Raji (cell line): ENCODE measurements around the gene CALR.
A peak's percentile ranks its signal among the peaks of the same experiment; 100 is the strongest.

Experiments used
- POLR2A ChIP-seq: IDR thresholded peaks from 2 replicates; pipeline ENCODE4 v1.6.1; 2011; ENCODE audit warnings: low read depth, low read length, control low read depth; ENCODE audit not compliant: insufficient read depth

CALR gene

GRCh38 chr19:12930002-12930645 is 8.3 kb upstream of the CALR start:
- TF ChIP-seq POLR2A: no peak

DNA sequence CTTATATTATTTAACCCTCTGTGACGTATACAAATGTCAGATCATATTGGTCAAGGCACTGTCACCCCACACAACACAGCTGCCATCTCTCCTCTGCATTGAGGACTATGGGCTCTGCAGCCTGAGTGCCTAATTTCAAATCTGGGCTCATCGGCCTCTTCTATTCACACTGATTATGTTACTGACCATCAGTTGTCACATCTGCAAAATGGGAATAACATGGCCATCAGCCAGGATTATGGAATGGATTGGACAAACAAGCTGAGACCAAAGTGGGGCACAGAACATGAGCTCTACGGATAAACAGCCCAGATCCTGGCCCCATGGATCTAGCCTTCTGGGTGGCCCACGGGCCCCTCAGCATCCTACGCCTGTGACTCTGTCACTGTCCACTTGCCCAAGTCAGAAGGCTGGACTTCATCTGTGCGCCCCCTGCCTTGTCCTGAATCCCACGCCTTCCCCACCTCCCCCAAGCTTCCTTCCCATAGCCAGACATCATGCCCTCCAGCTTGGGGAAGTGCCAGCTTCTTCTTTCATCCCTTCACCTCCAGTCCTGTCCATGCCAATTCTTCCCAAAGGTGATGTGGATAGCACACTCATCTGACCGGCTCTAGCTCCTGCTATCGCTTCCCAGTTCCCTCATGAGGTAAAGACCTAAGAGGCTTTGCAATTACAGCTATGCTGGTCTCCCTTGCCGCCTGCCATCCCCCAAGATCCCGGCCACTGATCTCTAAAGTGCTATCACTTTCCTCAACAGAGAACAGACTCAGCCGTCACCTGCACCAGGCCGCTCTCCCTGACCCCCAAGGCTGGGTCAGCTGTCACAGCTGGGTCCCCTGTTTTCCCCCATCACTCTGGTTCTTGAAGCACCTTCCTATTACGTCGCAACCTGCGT is 5.8 kb upstream of the CALR start:
- TF ChIP-seq POLR2A: no peak

DNA sequence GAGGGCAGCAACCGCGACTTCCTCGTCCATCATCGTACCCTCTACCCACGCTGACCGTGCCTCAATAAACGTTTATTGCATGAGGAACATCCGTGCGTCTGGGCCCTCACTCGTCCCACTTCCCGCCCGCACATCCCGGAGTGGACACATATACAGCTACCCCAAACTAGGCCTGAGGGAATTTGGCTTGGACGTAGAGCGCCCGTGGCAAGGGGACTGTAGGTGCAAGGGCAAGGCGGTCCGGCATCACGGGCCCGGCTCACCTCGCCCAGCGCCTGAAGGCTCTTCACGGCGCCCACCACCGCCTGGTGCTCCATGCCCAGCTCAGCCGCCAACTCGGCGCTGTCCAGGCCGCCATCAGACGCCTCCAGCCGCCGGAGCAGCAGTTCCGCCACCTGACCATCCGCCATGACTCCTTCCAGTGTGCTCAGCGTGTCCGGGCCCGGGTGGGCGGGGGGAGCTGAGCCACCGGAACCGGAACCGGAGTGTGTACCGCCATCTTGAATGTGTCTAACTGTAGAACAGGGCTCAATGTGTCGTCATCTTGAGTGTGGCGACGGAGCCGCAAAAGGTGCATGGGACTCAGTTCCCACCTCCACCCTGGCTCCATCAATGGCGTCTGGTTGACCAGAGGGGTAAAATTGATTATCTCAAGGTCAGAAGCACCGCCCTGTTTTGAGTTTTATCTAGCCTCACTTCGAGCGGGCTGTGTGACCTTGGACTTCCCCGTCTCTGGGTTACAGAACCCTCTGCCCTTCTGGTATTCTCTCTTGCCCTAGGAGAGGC is 4.9 kb upstream of the CALR start, which contains the start of gene FARSA:
Gene FARSA, minus strand, starts transcription at position 425 of the 786 bp plus-strand sequence. Its CDS starts 15 bp downstream, at position 410.
- TF ChIP-seq POLR2A: peak; percentile 97

DNA sequence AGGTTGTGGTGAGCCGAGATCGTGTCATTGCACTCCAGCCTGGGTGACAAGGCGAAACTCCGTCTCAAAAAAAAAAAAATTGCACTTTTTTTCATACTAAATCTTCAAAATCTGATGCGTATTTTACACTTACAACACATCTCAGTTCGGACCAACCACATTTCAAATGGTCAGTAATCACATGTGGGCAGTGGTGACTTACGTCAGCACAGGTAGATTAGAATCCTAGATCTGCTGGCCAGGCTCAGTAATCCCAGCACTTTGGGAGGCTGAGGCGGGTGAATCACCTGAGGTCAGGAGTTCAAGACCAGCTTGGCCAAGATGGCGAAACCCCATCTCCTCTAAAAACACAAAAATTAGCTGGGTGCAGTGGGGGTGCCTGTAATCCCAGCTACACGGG is 3.3 kb upstream of the CALR start:
- no peak for TF ChIP-seq POLR2A

- TF ChIP-seq POLR2A: no peak
Measured at GRCh38 chr19:12936582-12936981, 1.8 kb upstream of the CALR start.

GRCh38 chr19:12937093-12937926 is 1.1 kb upstream of the CALR start:
- no peak for TF ChIP-seq POLR2A

DNA sequence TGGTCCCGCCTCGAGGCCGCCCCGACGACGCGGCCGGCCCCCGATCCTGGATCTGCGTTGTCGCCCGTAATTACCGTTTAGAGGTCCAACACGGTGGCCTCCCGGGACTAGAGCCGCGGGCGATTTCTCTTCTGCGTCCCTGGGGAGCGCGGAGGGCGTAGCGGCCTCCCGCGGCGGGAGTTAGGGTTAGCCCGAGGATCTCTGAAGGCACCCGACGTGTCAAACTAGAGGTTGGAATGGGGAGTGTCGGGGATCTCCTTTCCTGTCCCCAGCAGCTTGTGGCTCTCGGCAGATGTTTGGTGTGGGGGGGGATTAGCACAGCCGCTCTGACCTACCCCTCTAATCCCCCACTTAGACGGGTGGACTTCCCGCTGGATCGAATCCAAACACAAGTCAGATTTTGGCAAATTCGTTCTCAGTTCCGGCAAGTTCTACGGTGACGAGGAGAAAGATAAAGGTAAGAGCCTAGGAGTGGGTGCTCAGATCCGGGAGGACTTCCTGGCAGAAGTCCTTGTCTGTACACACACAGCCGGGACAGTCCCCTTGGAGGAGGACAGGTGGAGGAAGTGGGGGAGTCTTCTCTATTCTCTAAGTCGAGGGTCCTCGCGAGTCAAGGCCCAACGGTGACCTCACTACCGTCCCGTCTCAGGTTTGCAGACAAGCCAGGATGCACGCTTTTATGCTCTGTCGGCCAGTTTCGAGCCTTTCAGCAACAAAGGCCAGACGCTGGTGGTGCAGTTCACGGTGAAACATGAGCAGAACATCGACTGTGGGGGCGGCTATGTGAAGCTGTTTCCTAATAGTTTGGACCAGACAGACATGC is 581 bp downstream of the CALR start:
- no peak for TF ChIP-seq POLR2A

DNA sequence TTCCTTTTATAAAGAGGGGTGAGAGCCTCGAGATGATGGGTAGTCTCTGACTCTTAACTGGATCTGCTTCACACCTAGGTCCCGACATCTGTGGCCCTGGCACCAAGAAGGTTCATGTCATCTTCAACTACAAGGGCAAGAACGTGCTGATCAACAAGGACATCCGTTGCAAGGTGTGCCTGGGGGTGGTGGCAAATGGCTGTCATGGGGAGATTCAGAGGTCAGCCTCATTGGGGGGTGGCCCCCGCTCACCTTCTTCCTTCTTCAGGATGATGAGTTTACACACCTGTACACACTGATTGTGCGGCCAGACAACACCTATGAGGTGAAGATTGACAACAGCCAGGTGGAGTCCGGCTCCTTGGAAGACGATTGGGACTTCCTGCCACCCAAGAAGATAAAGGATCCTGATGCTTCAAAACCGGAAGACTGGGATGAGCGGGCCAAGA is 1.6 kb downstream of the CALR start:
- no peak for TF ChIP-seq POLR2A

DNA sequence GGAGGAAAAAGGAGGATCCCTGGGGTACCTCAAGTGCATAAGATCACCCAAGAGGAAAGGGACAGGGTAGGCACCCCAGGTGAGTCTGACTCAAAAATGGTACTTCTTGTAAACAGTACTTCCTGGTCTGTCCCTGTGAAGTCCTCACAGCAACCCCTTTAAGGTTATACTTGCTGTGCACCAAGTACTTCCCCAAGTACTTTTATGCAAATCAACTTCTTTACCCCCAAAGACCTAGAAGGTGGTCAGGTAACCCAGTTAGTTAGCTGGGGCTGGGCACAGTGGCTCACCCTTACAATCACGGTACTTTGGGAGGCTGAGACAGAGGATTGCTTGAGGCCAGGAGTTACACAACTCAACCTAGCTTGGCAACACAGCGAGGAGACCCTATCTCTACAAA is 2.5 kb downstream of the CALR start:
- TF ChIP-seq POLR2A: 0 out of 2 replicates have a peak, but pooled peaks have one; percentile 14

- TF ChIP-seq POLR2A: no peak
Measured at GRCh38 chr19:12943437-12944044, 5.1 kb downstream of the CALR start.

GRCh38 chr19:12944104-12944674 is 5.8 kb downstream of the CALR start:
- no peak for TF ChIP-seq POLR2A

- TF ChIP-seq POLR2A: peak; percentile 95
Measured at GRCh38 chr19:12945479-12946091, 7.2 kb downstream of the CALR start, which contains the start of gene RAD23A. TSS of gene RAD23A (plus strand) at chr19:12945862. CDS start at chr19:12945949, 87 bp downstream.

GRCh38 chr19:12946092-12946721 is 7.8 kb downstream of the CALR start:
- TF ChIP-seq POLR2A: no peak
